IPS-NIHi7 (cell line): Measurements from ENCODE around the gene MEIS1.
"Not testable (repeated sequence)": the region's sequence is repeated elsewhere in the genome, so short reads cannot be mapped to it uniquely, and the experiment has no call there.

Experiments used
- DNase-seq: peaks from one replicate; pipeline ENCODE4 v3.0.0; 2012; ENCODE audit warnings: mixed read lengths; ENCODE audit errors: extremely low spot score

The MEIS1 gene

GRCh38 chr2:66466433-66466832, 31.5 kb downstream of the MEIS1 start:
- no peak for DNase-seq

GRCh38 chr2:66467718-66468117, 32.8 kb downstream of the MEIS1 start:
- DNase-seq, result no peak

- no peak for DNase-seq
Observed at GRCh38 chr2:66469214-66469902, 34.4 kb downstream of the MEIS1 start.

DNA sequence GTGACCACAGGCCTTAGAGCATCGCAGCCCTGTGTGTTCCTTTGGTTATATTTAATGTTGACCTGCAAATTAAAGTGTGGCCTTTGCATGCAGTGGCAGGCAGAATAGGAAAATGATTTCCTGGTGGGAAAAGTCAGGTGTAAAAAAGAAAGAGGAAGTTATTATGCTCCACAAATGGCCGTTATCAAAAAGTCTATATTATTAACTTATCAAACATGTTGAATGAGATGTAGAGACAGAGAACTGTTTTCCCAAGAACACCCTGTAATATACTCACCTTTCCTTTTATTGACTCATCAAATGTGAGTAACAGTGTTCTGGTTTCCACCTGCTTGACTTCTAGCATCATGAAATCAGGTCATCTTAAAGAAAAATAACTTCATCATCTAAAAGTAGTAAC, 35.3 kb downstream of the MEIS1 start:
- DNase-seq, result no peak

DNA sequence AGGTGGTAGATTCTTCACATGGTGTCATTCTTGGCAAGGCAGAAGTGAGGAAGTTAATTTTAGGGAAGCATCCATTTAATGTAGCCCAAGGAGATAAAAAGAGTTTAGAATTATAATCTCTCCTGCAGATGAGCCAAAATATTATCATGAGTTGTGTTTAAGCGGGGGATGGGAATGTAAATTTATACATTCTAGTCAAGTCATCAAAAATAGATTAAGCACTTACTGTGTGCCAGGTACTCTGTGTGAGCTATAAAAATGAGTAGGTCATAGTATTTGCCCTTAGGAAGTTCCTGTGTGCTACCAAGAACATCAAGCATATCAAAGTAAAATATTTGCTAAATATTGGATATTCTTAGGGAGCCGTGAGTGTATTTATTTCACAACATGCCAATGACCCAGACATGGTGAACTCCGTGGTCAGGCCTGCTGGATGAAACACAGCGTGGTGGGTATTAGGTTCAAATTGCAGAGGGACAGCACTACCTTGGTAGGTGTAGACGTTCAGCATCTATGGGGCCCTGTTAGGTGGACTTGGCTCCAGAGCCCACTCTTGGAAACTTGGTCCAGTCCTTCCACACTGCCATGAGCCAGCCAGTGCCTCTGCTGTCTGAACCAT, 37.4 kb downstream of the MEIS1 start:
- no peak for DNase-seq

GRCh38 chr2:66477135-66477842, 42.4 kb downstream of the MEIS1 start:
- DNase-seq, result no peak

- DNase-seq, result no peak
Observed at GRCh38 chr2:66478299-66478698, 43.4 kb downstream of the MEIS1 start.

GRCh38 chr2:66478731-66479316, 43.9 kb downstream of the MEIS1 start:
- DNase-seq, result no peak

GRCh38 chr2:66481100-66481549, 46.2 kb downstream of the MEIS1 start:
- peak; percentile 64 for DNase-seq

DNA sequence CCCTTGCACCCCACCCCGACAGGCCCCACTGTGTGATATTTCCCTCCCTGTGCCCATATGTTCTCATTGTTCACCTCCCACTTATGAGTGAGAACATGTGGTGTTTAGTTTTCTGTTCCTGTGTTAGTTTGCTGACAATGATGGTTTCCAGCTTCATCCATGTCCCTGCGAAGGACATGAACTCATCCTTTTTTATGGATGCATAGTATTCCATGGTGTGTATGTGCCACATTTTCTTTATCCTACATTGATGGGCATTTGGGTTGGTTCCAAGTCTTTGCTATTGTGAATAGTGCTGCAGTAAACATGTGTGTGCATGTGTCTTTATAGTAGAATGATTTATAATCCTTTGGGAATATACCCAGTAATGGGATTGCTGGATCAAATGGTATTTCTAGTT, 50.3 kb downstream of the MEIS1 start:
- DNase-seq, result not testable (repeated sequence)

- no peak for DNase-seq
Observed at GRCh38 chr2:66488946-66489345, 54.0 kb downstream of the MEIS1 start.

- DNase-seq, result no peak
Observed at GRCh38 chr2:66489436-66489835, 54.5 kb downstream of the MEIS1 start.

DNA sequence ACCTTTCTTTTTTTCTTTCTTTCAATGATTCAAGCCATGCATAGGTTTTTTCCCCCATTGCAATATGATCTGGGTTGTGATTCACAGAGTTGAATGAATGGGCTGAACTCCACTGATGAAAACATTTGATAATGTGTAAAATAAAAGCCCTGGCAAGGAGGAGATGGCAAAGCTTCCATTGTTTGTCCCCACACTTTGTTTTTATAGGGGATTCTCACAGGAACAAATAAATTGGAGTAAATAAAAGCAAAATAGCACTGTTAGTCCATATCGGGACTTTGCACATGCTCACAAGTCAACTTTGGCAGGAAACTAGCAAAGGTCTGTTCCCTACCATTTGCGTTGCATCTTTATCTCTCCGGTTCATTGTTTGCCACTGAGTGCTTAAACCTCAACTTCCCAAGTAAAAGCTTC, 55.7 kb downstream of the MEIS1 start:
- DNase-seq, result no peak

- DNase-seq, result no peak
Observed at GRCh38 chr2:66494708-66495107, 59.8 kb downstream of the MEIS1 start.

DNA sequence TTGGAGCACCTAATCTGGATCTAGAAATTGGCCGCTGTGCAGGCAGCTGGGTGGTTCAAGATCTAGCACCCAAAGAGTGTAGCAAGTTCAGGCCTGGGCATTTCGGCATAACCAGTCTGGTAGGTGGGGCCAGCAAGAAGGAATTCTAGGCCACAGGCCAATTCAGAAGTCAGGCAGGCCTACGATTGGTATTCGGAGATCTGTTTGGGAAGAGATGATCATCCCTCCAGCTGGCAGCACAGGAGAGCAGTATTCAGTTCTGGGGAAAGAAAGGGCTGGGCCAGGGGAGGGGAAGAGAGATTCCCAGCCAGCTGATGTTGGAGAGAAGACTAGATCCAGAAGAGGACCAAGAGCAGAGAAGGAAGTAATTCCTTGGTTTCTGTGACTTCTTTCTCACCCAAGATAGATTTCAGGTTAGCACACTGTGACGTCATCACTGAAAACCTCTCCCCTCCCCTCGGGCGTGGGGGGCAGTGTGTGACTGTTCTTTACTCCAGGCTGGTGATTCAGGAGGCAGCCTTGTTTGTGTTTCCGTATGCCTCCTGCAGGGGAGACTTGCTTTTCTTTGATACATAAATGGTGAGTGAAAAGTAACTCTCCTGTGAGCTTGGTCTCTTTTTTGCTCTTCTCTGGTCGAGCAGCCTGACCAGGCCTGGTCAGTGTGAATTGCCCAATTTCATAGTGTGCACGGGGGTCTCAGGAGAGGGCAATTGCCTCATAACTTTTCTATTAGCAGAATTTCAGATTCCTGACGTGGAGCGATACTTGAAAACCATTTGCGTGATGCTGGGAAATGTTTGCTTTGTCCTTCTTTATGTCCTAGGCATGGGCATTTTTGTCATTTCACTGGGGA, 61.1 kb downstream of the MEIS1 start:
- peak; percentile 64 for DNase-seq

- DNase-seq, result no peak
Observed at GRCh38 chr2:66496670-66497420, 61.9 kb downstream of the MEIS1 start.

GRCh38 chr2:66497431-66498288, 62.7 kb downstream of the MEIS1 start:
- DNase-seq, result no peak

- DNase-seq, result no peak
Observed at GRCh38 chr2:66498289-66498975, 63.5 kb downstream of the MEIS1 start.

DNA sequence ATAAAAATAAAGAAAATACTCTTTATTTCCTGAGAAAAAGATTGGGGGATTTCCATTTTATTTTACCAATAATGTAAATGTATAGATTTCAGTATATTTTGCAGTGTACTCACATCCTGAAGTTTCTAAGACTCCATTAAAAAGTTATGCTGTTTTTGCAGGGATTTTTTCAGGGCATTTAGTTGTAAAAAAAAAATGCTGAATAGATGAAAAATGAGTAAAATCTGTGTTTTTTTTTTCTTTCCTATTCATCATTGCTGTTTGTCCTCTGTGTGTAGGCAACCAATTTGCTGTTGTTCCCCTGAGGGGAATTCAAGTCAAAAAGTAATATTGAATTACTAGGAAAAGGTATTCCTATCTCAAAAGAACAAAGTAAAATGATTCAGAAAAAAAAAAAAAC, 66.3 kb downstream of the MEIS1 start:
- DNase-seq, result no peak
